ENCODE measurements around the gene ANXA11.

ANXA11 gene

DNA sequence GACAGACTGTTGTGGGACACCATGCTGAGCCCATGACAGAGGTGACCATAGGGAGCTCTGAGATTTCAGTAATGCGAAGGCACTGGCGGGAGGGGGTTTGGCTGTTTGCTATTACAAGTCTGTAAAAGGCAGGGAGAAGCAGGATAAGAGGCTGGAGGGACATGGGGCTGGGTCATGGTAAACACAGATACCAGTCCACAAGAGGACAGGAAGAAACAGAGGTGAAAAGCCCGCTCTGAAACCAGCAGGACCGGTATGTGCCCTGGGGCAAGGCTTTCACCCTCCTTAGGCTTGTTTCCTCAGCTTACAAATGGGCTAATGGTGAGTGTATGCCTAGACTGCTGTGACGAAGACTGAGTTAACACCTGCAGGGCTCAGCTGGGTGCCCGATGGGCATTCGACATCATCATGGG lies 34.1 kb downstream of the ANXA11 start:
- peaks cover 0 to 43% (median 6%) of the 10 kb centered on the region in 3 donors for H3K36me3 ChIP-seq
- DNase-seq, result peak in 1 of 2 donors; percentile 28
- no peaks in the 10 kb centered on the region for H3K9me3 ChIP-seq
- no peaks in the 10 kb centered on the region for H3K27me3 ChIP-seq
- H3K4me1 ChIP-seq, result peaks cover 0 to 71% (median 37%) of the 10 kb centered on the region in 4 donors
- peak overlapping the region in 1 of 2 donors; percentile 12 for H3K27ac ChIP-seq
- H3K4me3 ChIP-seq, result no peak overlapping the region
- intact Hi-C loops (cut with DNase I; ENCODE audit: low total_unique reads), result no loop called here
- TF ChIP-seq, protein P1, sequence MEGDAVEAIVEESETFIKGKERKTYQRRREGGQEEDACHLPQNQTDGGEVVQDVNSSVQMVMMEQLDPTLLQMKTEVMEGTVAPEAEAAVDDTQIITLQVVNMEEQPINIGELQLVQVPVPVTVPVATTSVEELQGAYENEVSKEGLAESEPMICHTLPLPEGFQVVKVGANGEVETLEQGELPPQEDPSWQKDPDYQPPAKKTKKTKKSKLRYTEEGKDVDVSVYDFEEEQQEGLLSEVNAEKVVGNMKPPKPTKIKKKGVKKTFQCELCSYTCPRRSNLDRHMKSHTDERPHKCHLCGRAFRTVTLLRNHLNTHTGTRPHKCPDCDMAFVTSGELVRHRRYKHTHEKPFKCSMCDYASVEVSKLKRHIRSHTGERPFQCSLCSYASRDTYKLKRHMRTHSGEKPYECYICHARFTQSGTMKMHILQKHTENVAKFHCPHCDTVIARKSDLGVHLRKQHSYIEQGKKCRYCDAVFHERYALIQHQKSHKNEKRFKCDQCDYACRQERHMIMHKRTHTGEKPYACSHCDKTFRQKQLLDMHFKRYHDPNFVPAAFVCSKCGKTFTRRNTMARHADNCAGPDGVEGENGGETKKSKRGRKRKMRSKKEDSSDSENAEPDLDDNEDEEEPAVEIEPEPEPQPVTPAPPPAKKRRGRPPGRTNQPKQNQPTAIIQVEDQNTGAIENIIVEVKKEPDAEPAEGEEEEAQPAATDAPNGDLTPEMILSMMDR (IDR thresholded peaks at IDR 0.05), result no peak

DNA sequence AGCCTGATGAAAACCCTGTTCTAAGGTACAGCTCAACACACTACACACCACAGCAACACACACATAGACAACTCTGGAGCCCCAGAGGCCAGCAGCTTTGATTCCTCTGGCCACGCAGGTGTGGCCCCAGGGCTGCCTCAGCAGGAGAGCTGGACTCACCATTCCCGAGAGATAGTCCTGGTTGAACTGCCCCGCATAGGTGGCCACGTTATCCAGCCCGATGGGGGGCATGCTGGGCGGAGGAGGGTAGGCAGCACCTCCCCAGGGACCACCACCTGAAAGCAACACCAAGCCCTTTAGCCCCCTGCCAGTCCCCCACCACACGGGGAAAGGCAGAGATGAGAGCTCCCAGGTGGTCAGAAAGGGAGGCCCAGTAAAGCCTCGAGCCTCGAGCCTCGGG lies 34.7 kb downstream of the ANXA11 start:
- peaks cover 0 to 75% (median 44%) of the 10 kb centered on the region in 4 donors for H3K4me1 ChIP-seq
- H3K27me3 ChIP-seq, result no peaks in the 10 kb centered on the region
- peaks cover 0 to 49% (median 6%) of the 10 kb centered on the region in 3 donors for H3K36me3 ChIP-seq
- intact Hi-C loops (cut with DNase I; ENCODE audit: low total_unique reads), result no loop called here
- TF ChIP-seq, protein P1 (IDR thresholded peaks at IDR 0.05), result no peak
- H3K27ac ChIP-seq, result no peak overlapping the region
- peak in 1 of 2 donors; percentile 54 for DNase-seq
- H3K9me3 ChIP-seq, result no peaks in the 10 kb centered on the region
- no peak overlapping the region for H3K4me3 ChIP-seq

DNA sequence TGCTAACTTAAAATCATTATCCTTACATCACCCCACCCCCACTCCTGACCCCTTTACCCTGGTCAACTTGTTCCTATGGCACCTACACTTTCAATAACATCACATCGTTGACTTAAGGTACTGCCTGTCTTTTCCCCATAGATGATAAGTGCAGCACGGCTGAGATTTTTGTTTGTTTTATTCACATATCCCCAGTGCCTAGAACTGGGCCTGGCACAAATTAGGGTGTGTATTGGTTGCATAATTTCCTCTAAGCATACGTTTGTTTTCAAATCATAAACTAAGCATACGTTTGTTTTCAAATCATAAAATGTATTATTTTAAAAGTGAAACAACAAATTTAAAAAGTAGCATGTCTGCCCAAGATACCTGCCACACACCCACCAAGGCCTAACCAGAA lies 35.3 kb downstream of the ANXA11 start:
- Histone ChIP-seq H3K27me3 (no peaks in the 10 kb centered on the region), H3K27ac (no peak overlapping the region), H3K36me3 (peaks cover 0 to 54% (median 6%) of the 10 kb centered on the region in 3 donors), H3K4me3 (no peak overlapping the region), H3K4me1 (peaks cover 0 to 81% (median 47%) of the 10 kb centered on the region in 4 donors), H3K9me3 (no peaks in the 10 kb centered on the region)
- DNase-seq, result no peak
- TF ChIP-seq, protein P1 (IDR thresholded peaks at IDR 0.05), result no peak
- intact Hi-C loops (cut with DNase I; ENCODE audit: low total_unique reads), result no loop called here

DNA sequence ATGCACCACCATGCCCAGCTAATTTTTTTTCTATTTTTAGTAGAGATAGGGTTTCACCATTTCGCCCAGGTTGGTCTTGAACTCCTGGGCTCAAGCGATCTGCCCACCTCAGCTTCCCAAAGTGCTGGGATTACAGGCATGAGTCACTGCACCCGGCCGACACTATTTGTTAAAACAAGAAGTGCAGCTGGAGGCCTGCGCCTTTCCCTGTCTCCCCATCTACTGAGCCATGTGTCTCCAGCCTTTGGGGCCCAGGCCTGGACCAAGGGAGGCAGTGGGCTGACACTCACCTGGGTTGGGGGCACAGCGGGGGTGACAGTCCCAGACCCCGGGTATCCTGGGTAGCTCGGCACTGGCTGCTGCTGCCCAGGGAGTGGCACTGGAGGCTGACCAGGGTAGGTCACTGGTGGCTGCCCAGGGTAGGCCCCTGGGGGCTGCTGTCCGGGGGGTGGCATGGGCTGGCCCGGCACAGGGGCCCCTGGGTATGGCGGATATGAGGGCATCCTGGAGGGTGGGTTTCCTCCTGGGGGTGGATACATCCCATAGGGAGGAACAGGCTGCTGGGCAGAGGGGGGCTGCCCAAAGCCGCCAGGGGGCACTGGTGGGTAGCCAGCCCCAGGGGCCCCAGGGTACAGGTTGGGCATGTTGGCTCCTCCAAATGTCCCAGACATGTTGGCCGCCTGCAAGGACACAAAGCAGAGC lies 36.5 kb downstream of the ANXA11 start:
- H3K4me3 ChIP-seq, result no peak overlapping the region
- H3K27ac ChIP-seq, result peak overlapping the region; percentile 56 to 64
- H3K9me3 ChIP-seq, result no peaks in the 10 kb centered on the region
- intact Hi-C loops (cut with DNase I; ENCODE audit: low total_unique reads), result no loop called here
- H3K27me3 ChIP-seq, result no peaks in the 10 kb centered on the region
- TF ChIP-seq, protein P1 (IDR thresholded peaks at IDR 0.05), result peak in 1 of 2 experiments; percentile 5
- peak in 1 of 2 donors; percentile 65 for DNase-seq
- H3K36me3 ChIP-seq, result peaks cover 0 to 63% (median 11%) of the 10 kb centered on the region in 3 donors
- H3K4me1 ChIP-seq, result peaks cover 0 to 86% (median 57%) of the 10 kb centered on the region in 4 donors

DNA sequence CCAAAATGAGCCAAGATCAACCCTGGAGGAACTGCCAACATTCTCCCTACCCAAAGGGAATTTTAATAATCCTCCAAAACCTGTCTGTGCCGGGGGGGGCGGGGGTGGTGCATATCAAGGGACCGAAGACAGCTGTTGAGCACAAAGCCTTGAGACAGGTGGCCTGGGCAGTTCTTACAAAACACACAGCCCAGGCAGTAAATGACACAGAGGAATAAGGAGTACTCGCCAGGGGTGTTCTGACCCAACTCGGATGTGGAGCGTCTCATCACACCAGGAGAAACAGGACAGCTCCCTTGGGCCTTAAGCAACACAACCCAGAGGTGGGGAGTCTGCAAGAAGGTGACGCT lies 37.2 kb downstream of the ANXA11 start:
- Histone ChIP-seq H3K36me3 (peaks cover 0 to 70% (median 12%) of the 10 kb centered on the region in 3 donors), H3K9me3 (no peaks in the 10 kb centered on the region), H3K4me3 (no peak overlapping the region), H3K4me1 (peaks cover 0 to 86% (median 60%) of the 10 kb centered on the region in 4 donors), H3K27me3 (no peaks in the 10 kb centered on the region), H3K27ac (peak overlapping the region; percentile 56 to 64)
- intact Hi-C loops (cut with DNase I; ENCODE audit: low total_unique reads), result no loop called here
- TF ChIP-seq, protein P1 (IDR thresholded peaks at IDR 0.05), result no peak
- peak in 1 of 2 donors; percentile 74 for DNase-seq
